Right atrium auricular region (tissue), 2 donors: ENCODE measurements around the gene CBX8. TPM values are rescaled to one million over a fixed set of nuclear protein-coding genes. Genes with fewer than 3 reads are reported as not detected.

Experiments
- DNase-seq: peaks from one replicate; pipeline ENCODE4 v3.0.0-alpha.2; 2019; ENCODE audit warnings: low spot score
- H3K27ac ChIP-seq, 2 donors: fragments of 200-600 bp; sonication (generic); 1 replicate in 1 of 2; 2 replicates in 1 of 2; pipeline ENCODE4 v1.5.1; 2016 to 2019
- H3K27me3 ChIP-seq, 2 donors: fragments of 200-600 bp; sonication (generic); one replicate each; pipeline versions ENCODE4 v1.5.1 to v1.6.0; 2017 to 2019
- H3K36me3 ChIP-seq: fragments of 200-600 bp; sonication (generic); one replicate; pipeline ENCODE4 v1.5.1; 2016
- H3K4me1 ChIP-seq, 2 donors: fragments of 200-600 bp; sonication (generic); one replicate each; pipeline versions ENCODE4 v1.5.1 to v1.6.0; 2017 to 2019
- H3K4me3 ChIP-seq, 2 donors: fragments of 200-600 bp; sonication (generic); 1 replicate in 1 of 2; 2 replicates in 1 of 2; pipeline ENCODE4 v1.5.1; 2017 to 2019; ENCODE audit warnings: mild to moderate bottlenecking in 1 of 2, moderate library complexity in 1 of 2
- H3K9me3 ChIP-seq, 2 donors: fragments of 200-600 bp; sonication (generic); one replicate each; pipeline ENCODE4 v1.5.1; 2019
- CTCF ChIP-seq, 2 donors: fragments of 200-600 bp; sonication (generic); IDR thresholded peaks; one replicate each; pipeline ENCODE4 v1.5.1; 2019; ENCODE audit warnings: antibody characterized with exemption in 2 of 2
- total RNA-seq, 2 donors: library from RNA; depleted of rRNA; stranded (reverse); fragments of >200 nt; gene quantifications; one replicate each; pipeline ENCODE4 v1.1.0, GENCODE V29; 2016

CBX8 gene
- total RNA-seq, 2 donors from 2014 or later = 2.7 to 3.0 TPM

GRCh38 chr17:79814127-79814973 is 17.5 kb upstream of the CBX8 start:
- TF ChIP-seq CTCF (IDR thresholded peaks at IDR 0.05) = no peak
- H3K27me3 ChIP-seq = peaks cover 19 to 60% of the 10 kb centered on the region in 2 donors
- H3K27ac ChIP-seq = no peak overlapping the region
- peaks cover 0 to 56% of the 10 kb centered on the region in 2 donors for H3K4me1 ChIP-seq
- H3K9me3 ChIP-seq = no peaks in the 10 kb centered on the region
- H3K36me3 ChIP-seq = no peaks in the 10 kb centered on the region
- peak overlapping the region in 1 of 2 donors; percentile 34 for H3K4me3 ChIP-seq
- no peak for DNase-seq

GRCh38 chr17:79813297-79814126 is 16.6 kb upstream of the CBX8 start:
- no peak for TF ChIP-seq CTCF (IDR thresholded peaks at IDR 0.05)
- Histone ChIP-seq H3K27me3 (peaks cover 26 to 68% of the 10 kb centered on the region in 2 donors), H3K4me1 (peaks cover 0 to 50% of the 10 kb centered on the region in 2 donors), H3K4me3 (peak overlapping the region; percentile 24 to 45), H3K36me3 (no peaks in the 10 kb centered on the region), H3K27ac (no peak overlapping the region), H3K9me3 (no peaks in the 10 kb centered on the region)
- DNase-seq = no peak

GRCh38 chr17:79812353-79813258 is 15.7 kb upstream of the CBX8 start:
- TF ChIP-seq CTCF (IDR thresholded peaks at IDR 0.05) = no peak
- H3K4me1 ChIP-seq = peaks cover 0 to 50% of the 10 kb centered on the region in 2 donors
- no peaks in the 10 kb centered on the region for H3K9me3 ChIP-seq
- no peaks in the 10 kb centered on the region for H3K36me3 ChIP-seq
- H3K4me3 ChIP-seq = peak overlapping the region; percentile 24 to 45
- H3K27me3 ChIP-seq = peaks cover 29 to 77% of the 10 kb centered on the region in 2 donors
- DNase-seq = no peak
- no peak overlapping the region for H3K27ac ChIP-seq

- no peak for DNase-seq
- Histone ChIP-seq H3K36me3 (no peaks in the 10 kb centered on the region), H3K4me3 (no peak overlapping the region), H3K27ac (no peak overlapping the region), H3K9me3 (no peaks in the 10 kb centered on the region), H3K27me3 (peaks cover 29 to 78% of the 10 kb centered on the region in 2 donors), H3K4me1 (peaks cover 0 to 50% of the 10 kb centered on the region in 2 donors)
- TF ChIP-seq CTCF (IDR thresholded peaks at IDR 0.05) = no peak
Measured at GRCh38 chr17:79811868-79812352, 15.0 kb upstream of the CBX8 start.
